ACC112 (cell line): ENCODE results near the gene PALLD.

Experiments
- H2AFZ ChIP-seq: fragments of 200-600 bp; sonication (generic); one replicate; pipeline ENCODE4 v1.6.0; 2017; ENCODE audit warnings: antibody characterized with exemption, low read length; ENCODE audit not compliant: unreplicated experiment
- H3K27ac ChIP-seq: fragments of 200-600 bp; sonication (generic); 2 replicates; pipeline ENCODE4 v1.5.1; 2014; ENCODE audit warnings: low read depth, mild to moderate bottlenecking, antibody characterized with exemption, low read length, moderate library complexity
- H3K27me3 ChIP-seq: fragments of 200-600 bp; sonication (generic); 2 replicates; pipeline ENCODE4 v1.6.1; 2014; ENCODE audit warnings: mild to moderate bottlenecking, antibody characterized with exemption, low read length, moderate library complexity, mixed read lengths; ENCODE audit not compliant: insufficient read depth
- H3K36me3 ChIP-seq: fragments of 200-600 bp; sonication (generic); 2 replicates; pipeline ENCODE4 v1.6.1; 2016; ENCODE audit warnings: mild to moderate bottlenecking, antibody characterized with exemption, low read length, moderate library complexity, mixed read lengths; ENCODE audit not compliant: insufficient read depth
- H3K4me1 ChIP-seq: fragments of 200-600 bp; sonication (generic); one replicate; pipeline ENCODE4 v1.6.1; 2016; ENCODE audit warnings: low read length, mixed read lengths; ENCODE audit not compliant: insufficient read depth, unreplicated experiment, control insufficient read depth
- H3K4me3 ChIP-seq: fragments of 200-600 bp; sonication (generic); 2 replicates; pipeline ENCODE4 v1.5.1; 2014; ENCODE audit warnings: mild to moderate bottlenecking, low read depth, low read length
- H3K79me2 ChIP-seq: fragments of 200-600 bp; sonication (generic); one replicate; pipeline ENCODE4 v1.6.0; 2016; ENCODE audit warnings: low read length; ENCODE audit not compliant: control insufficient read depth, unreplicated experiment, insufficient read depth

PALLD gene

DNA sequence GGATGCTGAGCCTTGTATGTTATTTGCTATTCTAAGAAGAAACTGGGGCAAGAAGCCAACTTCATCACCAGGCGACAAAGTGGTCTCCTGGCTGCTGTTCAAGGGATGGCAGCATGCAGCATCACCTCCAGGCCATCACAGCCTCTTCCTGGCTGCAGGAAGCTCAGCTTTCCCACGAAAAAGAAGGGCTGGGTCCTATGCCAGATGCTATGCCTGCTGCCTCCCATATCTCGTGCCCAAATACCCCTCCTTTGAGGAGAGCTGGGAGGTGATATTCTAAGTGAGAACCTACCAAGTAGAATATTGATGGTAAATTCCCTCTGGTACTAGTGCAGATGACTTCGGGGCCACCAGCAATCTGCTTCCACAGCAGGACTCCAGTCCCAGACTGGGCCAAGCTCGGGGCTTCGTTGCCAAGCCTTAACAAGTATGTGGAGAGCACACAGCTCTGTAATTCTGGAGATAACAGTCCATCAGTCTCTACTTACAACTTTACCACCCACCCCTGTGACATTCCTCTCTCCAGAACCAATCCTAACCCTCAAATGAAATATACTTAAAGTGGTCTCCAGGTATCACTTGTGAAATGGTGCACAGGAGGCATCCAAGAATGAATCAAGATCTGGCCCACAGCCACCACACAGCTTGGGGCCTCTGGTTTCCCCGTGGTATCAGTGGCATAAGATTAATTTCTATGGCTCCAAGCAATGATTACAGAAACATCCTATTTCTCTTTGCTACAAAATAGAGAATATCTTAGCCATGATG is 149.3 kb downstream of the PALLD start:
- no peaks in the 10 kb centered on the region for H3K27me3 ChIP-seq
- H2AFZ ChIP-seq = no peak overlapping the region
- peaks cover 13% of the 10 kb centered on the region for H3K79me2 ChIP-seq
- H3K4me1 ChIP-seq = peaks cover 40% of the 10 kb centered on the region
- H3K36me3 ChIP-seq = no peaks in the 10 kb centered on the region
- no peak overlapping the region for H3K27ac ChIP-seq
- H3K4me3 ChIP-seq = no peak overlapping the region

DNA sequence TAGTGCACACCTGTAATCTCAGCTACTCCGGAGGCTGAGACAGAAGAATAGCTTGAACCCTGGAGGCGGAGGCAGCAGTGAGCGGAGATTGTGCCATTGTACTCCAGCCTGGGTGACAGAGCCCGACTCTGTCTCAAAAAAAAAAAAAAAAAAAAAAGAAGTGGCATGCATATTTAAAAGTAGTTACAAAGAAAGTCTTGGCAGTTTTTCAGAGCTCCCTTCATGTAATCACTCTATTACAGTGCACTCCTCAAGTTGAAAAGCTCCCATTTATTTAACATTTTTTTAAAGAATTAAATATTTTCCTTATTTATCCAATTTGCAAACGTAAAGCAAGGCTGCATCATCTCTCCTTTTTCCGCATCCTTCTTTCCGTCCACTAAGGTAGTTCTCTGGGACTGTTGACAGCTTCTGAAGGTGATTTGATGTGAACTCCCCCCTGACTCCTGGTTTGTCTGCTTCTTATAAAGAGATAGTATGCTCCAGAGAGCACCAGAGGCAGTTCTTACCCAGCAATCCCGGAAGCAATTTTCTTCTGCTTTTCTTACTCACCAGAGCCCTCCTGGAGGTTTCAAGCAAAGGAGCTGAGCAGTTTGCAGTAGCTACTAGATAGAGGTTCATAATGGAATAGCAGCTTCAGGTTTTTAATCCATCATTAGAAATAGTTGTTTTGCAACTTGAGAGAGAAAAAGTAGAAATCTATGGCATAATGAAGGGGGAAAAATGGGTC is 151.0 kb downstream of the PALLD start:
- H3K27ac ChIP-seq = no peak overlapping the region
- H3K4me1 ChIP-seq = peaks cover 45% of the 10 kb centered on the region

DNA sequence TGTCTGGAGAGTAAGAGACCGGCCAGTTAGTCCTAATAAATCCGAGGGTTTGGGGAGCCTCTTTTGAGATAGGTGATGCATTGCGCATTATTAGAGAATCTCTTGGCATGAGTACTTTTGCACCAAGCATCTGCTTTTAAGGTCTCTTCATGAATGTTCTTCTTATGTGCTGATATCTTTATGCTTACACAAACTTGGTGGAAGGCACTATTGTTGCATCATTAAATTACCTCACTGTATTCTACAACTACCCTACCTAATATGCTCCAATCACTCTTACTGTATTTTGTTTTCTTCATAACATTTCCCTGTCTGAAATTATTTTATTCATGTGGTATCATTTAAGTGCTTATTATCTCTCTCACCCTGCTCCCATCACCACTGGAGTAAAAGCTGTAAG is 151.6 kb downstream of the PALLD start:
- Histone ChIP-seq H3K27ac (peak overlapping the region; percentile 11; the same call in 1 of the 2 replicates), H3K27me3 (no peaks in the 10 kb centered on the region), H2AFZ (no peak overlapping the region), H3K36me3 (no peaks in the 10 kb centered on the region), H3K4me3 (no peak overlapping the region), H3K4me1 (peaks cover 39% of the 10 kb centered on the region), H3K79me2 (peaks cover 7% of the 10 kb centered on the region)

More for the DNA sequence above, 151.0 kb downstream of the PALLD start:
- Histone ChIP-seq H3K27me3 (no peaks in the 10 kb centered on the region), H3K4me3 (no peak overlapping the region), H2AFZ (no peak overlapping the region), H3K79me2 (peaks cover 10% of the 10 kb centered on the region), H3K36me3 (no peaks in the 10 kb centered on the region)

DNA sequence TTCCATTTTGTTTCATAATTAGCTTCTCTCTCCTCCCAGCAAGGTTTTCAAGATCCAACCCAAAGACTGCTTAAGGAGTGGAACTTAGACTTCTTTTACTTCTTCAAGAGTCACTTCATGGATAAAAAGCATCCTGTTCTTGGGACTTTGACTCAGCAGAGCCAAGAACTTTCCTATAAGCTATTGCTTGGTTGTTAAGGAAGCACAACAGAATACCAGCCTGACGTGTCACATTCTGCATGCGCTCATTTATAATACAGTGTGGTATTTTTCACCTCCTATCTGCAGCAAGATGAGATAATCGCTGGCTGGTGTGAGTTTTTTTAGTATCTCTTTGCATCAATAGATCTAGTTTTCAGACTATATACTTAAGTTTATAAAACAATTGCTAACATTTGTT is 152.1 kb downstream of the PALLD start:
- Histone ChIP-seq H3K4me1 (peaks cover 35% of the 10 kb centered on the region), H3K27me3 (no peaks in the 10 kb centered on the region)

DNA sequence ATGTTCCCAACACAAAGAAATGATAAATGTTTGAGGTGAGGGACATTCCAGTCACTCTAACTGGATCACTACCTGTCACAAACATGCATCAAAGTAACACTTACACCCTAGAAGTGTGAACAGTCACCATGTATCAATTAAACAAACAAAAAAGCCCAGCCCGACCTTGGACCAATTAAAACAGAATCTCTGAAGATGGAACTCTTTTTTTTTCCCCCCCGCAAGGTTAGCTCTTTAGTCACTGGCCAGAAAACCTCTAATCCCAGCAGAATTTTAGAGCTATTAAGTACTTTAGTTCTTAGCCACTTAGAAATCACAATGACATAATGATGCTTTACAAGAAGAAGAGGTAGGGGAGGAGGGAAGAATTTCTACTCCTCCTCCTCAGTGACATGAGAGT is 154.5 kb downstream of the PALLD start:
- Histone ChIP-seq H3K4me3 (no peak overlapping the region), H3K27me3 (no peaks in the 10 kb centered on the region), H3K36me3 (no peaks in the 10 kb centered on the region), H2AFZ (no peak overlapping the region), H3K79me2 (no peaks in the 10 kb centered on the region), H3K4me1 (peaks cover 47% of the 10 kb centered on the region), H3K27ac (no peak overlapping the region)

More for the DNA sequence above, 152.1 kb downstream of the PALLD start:
- Histone ChIP-seq H2AFZ (no peak overlapping the region), H3K27ac (peak overlapping the region; percentile 11; the same call in 1 of the 2 replicates), H3K4me3 (no peak overlapping the region), H3K79me2 (peaks cover 5% of the 10 kb centered on the region), H3K36me3 (no peaks in the 10 kb centered on the region)

DNA sequence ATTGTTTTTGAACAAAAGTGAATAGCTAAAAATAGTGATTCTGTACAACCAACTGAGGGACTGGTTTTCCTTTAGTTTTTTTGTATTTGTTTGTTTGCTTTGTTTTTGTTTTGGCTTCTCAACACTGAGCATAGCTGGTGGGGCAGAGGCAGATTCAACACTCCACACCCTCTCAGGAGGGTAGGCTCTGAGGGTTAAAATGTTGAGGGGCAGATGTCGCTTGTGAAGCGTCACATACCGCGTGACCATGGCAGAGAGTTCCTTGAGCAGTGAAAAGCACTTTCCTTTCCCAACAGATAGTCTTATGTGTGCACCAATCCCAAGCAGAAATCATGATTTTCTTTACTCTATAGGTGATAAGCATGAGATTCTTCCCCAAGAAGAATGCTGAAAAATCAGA is 155.0 kb downstream of the PALLD start:
- Histone ChIP-seq H3K36me3 (no peaks in the 10 kb centered on the region), H3K4me1 (peaks cover 49% of the 10 kb centered on the region), H3K27ac (no peak overlapping the region), H3K27me3 (no peaks in the 10 kb centered on the region), H3K4me3 (no peak overlapping the region), H2AFZ (no peak overlapping the region), H3K79me2 (no peaks in the 10 kb centered on the region)

DNA sequence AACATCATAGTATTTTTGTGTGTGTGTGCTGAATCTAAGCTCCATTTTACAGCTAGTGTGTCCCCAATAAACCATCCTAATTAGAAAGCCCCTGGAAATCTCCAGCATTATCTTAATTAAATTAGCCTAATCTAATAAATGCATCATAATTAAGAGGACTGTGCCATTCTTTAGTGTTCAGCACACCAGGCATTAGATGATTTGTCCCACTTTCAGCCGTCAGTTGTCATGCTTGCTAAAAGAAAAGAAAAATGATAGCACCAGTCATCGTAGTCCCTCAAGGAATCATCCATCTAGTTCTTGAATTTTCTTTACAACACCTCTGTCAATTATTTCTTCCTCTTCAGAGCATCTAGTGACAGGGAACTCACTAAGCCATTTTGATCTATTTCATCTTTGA is 155.9 kb downstream of the PALLD start:
- Histone ChIP-seq H3K4me1 (peaks cover 53% of the 10 kb centered on the region), H3K27ac (no peak overlapping the region), H3K36me3 (no peaks in the 10 kb centered on the region), H3K79me2 (no peaks in the 10 kb centered on the region), H2AFZ (no peak overlapping the region), H3K4me3 (no peak overlapping the region), H3K27me3 (no peaks in the 10 kb centered on the region)

DNA sequence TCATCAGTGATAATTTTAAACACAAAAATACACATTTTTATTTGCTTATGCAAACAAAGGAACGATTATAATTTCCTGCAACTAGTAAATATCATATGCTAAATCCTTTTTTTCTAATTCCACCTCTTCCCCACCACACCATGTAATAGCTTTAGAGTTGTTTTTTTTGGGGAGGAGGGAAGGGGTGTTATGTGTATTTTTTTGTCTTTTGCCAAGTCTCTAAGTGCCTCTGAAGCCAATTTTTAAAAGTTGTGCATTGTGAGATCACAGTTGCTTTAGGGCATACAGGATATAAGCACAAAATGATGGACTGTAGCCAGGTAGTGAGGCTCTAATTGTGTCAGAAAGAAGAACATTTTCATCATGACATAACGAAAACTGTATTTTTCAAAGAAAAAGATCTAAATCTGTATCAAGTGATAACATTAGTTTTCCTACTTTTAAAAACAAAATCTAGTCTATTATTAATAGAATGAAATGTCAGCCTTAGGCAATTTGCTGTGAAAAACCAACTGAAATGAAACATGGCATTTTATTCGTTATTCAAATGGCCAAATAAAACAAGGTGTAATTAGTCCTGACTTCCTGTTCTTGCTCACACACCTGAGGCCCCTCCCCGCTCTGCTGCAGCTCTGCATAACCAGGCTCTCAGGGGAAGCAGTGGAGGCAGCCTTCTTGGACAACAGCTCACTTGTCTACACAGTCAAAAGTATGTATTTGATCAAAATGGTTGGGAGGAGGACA is 157.4 kb downstream of the PALLD start:
- no peaks in the 10 kb centered on the region for H3K27me3 ChIP-seq
- peaks cover 39% of the 10 kb centered on the region for H3K4me1 ChIP-seq
- no peak overlapping the region for H3K4me3 ChIP-seq
- no peak overlapping the region for H3K27ac ChIP-seq
- no peaks in the 10 kb centered on the region for H3K36me3 ChIP-seq
- no peak overlapping the region for H2AFZ ChIP-seq
- H3K79me2 ChIP-seq = no peaks in the 10 kb centered on the region

DNA sequence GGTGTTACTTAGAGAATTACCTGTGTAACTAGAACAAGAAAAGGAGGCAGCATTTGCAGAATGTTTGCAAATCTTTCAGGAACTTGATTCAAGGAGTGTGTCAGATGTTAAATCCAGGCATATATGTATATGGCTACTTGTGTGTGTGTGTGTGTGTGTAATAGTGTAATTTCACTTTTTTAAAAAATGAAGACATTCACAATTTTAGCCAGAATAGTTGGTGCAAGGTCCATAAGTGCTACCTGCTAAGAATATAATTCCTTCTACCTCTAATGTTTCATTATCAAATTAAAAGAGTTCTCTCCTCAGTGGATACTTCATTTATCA is 158.0 kb downstream of the PALLD start:
- peaks cover 36% of the 10 kb centered on the region for H3K4me1 ChIP-seq
- no peak overlapping the region for H3K27ac ChIP-seq
- no peak overlapping the region for H2AFZ ChIP-seq

DNA sequence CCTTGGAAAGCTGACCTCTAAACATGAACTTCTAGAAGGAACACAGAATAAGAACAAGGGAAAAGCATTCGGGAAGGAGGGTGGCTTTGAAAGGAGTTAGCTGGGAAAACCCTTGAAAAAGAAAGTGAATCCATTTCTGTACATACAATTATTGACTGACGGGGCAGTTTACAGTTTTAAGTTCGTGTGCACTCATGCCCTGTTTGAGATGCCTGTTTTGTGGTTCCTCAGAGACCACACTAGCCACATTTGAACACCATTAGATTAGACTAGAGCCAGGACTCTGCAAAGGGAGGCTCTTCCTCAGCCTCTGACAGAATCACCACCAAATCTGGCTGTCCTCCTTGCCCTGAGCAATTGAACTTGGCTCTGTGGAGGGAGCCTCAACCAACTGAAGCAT is 158.3 kb downstream of the PALLD start:
- Histone ChIP-seq H3K36me3 (no peaks in the 10 kb centered on the region), H3K27me3 (no peaks in the 10 kb centered on the region), H3K27ac (no peak overlapping the region), H3K4me3 (no peak overlapping the region), H3K4me1 (peaks cover 36% of the 10 kb centered on the region), H3K79me2 (no peaks in the 10 kb centered on the region), H2AFZ (no peak overlapping the region)

More for the DNA sequence above, 158.0 kb downstream of the PALLD start:
- Histone ChIP-seq H3K79me2 (no peaks in the 10 kb centered on the region), H3K36me3 (no peaks in the 10 kb centered on the region), H3K4me3 (no peak overlapping the region), H3K27me3 (no peaks in the 10 kb centered on the region)
